ENCODE measurements around the gene FAM171A2.

The FAM171A2 gene

DNA sequence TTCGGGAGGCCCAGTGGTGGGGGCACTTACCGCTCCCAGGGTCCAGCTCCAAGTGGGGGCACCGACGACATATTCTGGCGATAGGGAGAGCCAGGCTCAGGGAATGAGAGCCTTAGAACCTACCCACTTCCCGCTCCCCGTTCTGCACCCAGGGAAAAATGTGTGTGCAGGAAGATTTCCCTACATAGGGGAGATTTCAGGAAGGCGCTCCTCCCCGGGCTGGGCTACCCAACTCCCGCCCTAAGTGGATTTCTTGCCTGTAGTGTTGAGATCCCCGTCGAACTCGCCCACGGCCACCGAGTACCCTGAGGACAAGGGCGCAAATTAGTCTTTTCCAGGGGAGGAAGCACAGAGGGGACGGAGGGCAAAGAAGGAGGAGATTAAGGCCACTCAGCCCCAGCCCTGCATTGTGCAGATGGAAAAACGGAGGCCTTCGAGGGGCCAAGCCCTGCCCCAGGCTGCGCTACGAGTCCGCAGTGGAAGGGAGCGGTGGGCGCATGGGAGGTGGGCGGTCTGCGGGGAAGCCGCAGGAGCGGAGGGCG is 20.7 kb upstream of the FAM171A2 start:
- TF ChIP-seq, protein P1, sequence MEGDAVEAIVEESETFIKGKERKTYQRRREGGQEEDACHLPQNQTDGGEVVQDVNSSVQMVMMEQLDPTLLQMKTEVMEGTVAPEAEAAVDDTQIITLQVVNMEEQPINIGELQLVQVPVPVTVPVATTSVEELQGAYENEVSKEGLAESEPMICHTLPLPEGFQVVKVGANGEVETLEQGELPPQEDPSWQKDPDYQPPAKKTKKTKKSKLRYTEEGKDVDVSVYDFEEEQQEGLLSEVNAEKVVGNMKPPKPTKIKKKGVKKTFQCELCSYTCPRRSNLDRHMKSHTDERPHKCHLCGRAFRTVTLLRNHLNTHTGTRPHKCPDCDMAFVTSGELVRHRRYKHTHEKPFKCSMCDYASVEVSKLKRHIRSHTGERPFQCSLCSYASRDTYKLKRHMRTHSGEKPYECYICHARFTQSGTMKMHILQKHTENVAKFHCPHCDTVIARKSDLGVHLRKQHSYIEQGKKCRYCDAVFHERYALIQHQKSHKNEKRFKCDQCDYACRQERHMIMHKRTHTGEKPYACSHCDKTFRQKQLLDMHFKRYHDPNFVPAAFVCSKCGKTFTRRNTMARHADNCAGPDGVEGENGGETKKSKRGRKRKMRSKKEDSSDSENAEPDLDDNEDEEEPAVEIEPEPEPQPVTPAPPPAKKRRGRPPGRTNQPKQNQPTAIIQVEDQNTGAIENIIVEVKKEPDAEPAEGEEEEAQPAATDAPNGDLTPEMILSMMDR (IDR thresholded peaks at IDR 0.05; ENCODE audit: control extremely low read depth, extremely low read depth, low read depth, missing control alignments): no peak
- CTCF ChIA-PET: interaction anchor here (1.2 to 2.6 kb wide), 4 partner anchors 10 to 174 kb away, joined by 4 to 10 read pairs (median 6); no protein-coding TSS in a partner anchor
- no peak for DNase-seq (ENCODE audit: extremely low spot score)
- POLR2A ChIA-PET: no interaction called here

DNA sequence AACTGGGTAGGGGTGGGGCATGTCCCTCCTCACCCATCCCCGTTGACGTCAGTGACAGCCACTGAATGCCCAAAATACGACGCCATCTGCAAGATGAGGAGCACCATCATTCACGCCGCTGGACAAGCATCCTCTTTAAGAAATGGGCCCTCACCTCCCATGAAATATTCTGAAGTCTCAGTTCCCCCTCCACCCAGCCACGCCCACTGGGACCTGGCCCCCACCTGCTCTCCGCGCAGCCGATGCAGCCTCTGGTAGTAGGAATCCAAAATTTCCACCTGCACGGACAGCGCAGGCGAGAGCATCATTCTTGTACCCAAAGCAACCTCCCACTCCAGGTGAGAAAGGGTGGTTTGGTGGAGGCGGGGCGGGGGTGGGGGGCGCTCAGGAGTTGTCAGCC is 20.2 kb upstream of the FAM171A2 start:
- ChIA-PET CTCF (interaction anchor here (1.3 kb wide), 1 partner anchor 39 kb away, joined by 3 read pairs; the partner anchor contains the start of gene GRN), POLR2A (no interaction called here)
- TF ChIP-seq, protein P1 (IDR thresholded peaks at IDR 0.05; ENCODE audit: control extremely low read depth, extremely low read depth, low read depth, missing control alignments): no peak
- no peak for DNase-seq (ENCODE audit: extremely low spot score)

DNA sequence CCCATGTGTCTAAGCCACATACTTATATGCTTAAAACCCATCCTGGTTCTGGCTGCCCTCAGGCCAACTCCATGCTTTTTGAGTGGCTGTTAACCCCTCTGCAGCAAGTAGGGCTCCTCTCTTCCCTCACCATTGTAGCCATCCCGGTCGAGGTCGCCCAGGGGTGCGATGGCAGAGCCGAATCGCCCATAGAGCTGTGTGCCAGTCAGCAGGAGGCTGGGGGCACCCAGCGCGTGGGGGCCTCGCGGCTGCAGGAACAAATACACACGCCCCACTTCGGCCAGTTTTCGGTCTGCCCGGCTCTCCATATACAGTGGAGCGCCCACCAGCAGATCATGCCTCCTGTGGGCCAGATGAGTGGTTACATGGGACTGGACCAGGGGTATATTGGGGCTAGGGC is 19.7 kb upstream of the FAM171A2 start:
- CTCF ChIA-PET: interaction anchor here (1.3 kb wide), 1 partner anchor 39 kb away, joined by 3 read pairs; the partner anchor contains the start of gene GRN

DNA sequence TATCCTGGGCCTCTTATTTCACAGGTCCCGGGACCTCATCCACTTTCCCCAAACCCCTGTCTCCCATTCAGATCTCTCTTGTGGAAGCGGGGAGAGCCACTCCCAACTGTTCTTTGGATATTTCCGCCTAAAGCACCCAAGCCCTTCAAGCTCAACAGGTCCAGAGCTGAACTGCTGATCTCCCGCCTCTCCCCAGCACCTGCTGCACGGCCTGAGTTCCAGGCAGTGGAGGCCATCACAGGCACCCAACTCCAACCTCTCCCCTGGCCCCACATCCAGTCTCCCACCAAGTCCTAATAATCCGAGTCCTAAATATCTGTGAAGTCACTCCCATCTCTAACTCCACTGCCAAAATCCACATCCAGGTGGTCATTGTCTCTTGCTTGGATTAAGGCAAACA is 19.3 kb upstream of the FAM171A2 start:
- TF ChIP-seq, protein P1 (IDR thresholded peaks at IDR 0.05; ENCODE audit: control extremely low read depth, extremely low read depth, low read depth, missing control alignments): no peak
- CTCF ChIA-PET: interaction anchor here (1.3 kb wide), 1 partner anchor 38 kb away, joined by 3 read pairs; the partner anchor contains the start of gene GRN
- no peak for DNase-seq (ENCODE audit: extremely low spot score)
- POLR2A ChIA-PET: interaction anchor here (0.5 kb wide), 1 partner anchor 19 kb away, joined by 5 read pairs; the partner anchor contains the start of gene FAM171A2

More for the DNA sequence above, 19.7 kb upstream of the FAM171A2 start:
- POLR2A ChIA-PET: no interaction called here
- TF ChIP-seq, protein P1 (IDR thresholded peaks at IDR 0.05; ENCODE audit: control extremely low read depth, extremely low read depth, low read depth, missing control alignments): no peak
- DNase-seq (ENCODE audit: extremely low spot score): no peak

DNA sequence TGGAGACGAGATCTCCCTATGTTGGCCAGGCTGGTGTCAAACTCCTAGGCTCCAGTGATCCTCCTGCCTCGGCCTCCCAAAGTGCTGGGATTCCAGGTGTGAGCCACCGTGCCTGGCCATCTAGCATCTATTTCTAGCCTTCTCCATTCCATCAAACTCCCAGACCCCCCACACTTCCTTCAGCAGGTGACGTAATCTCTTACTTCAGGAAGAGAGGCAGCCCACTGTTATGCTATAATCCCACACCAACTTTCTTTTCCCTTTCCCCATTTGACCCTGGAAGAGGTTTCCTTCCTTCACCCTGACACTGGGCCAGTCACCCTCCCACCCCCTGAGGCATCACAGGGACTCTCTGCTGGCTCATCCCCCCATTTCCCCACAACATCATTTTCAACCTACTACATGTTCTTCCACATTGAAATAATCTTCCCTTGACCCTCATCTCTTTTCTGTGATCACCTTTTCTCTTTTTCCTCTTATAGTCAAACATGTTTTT is 18.2 kb upstream of the FAM171A2 start:
- TF ChIP-seq, protein P1 (IDR thresholded peaks at IDR 0.05; ENCODE audit: control extremely low read depth, extremely low read depth, low read depth, missing control alignments): no peak
- CTCF ChIA-PET: no interaction called here
- POLR2A ChIA-PET: no interaction called here
- DNase-seq (ENCODE audit: extremely low spot score): no peak

DNA sequence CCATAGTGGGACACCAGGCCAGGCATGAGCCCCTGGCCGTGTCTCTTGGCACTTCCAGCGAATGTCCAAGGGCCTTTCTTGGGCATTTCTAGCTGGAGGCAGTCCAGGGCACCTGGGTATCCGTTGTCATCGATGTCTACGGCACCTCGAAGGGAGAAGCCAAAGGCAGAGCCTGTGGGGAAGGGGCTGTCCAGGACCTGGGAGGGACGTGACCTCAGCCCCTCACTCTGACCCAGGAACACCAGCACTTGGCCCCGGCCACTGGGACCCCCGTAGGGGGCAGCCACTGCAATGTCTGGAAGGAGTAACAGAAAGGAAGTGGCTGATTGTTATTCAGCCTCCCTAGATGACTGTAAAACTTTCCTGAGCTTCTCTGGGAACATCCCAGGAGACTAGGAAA is 17.1 kb upstream of the FAM171A2 start:
- TF ChIP-seq, protein P1 (IDR thresholded peaks at IDR 0.05; ENCODE audit: control extremely low read depth, extremely low read depth, low read depth, missing control alignments): no peak
- POLR2A ChIA-PET: no interaction called here
- CTCF ChIA-PET: interaction anchor here (1.1 kb wide), 1 partner anchor 36 kb away, joined by 3 read pairs; the partner anchor contains the start of gene GRN
- DNase-seq (ENCODE audit: extremely low spot score): no peak
